ENCODE data around the gene C16orf87.
"Not testable (repeated sequence)": the region's sequence is repeated elsewhere in the genome, so short reads cannot be mapped to it uniquely, and the experiment has no call there.

C16orf87 gene

GRCh38 chr16:46797501-46797900, 33.5 kb downstream of the C16orf87 start:
- DNase-seq = no peak

DNA sequence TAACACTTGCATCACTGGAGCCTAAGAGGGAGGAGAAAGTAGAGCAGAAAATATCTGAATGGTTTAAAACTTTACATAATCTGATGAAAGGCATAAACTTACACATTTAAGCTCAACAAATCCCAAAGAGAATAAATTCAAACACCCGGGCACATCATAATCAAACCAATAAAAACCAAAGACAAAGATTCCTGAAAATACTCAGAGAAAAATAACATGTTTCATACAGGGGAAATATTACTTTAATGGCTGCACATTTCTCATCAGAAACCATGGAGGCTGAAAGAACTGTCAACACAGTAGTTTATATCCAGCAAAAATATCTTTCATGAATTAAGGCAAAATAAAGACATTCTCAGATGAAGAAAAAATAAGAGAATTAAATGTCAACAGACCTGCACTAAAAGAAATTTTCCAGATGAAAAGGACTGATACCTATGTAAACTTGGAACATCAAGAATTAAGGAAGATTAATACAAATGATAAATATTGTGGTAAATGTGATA, 34.2 kb downstream of the C16orf87 start:
- DNase-seq = no peak

- DNase-seq = no peak
These were observed 37.1 kb downstream of the C16orf87 start for GRCh38 chr16:46793841-46794240.

DNA sequence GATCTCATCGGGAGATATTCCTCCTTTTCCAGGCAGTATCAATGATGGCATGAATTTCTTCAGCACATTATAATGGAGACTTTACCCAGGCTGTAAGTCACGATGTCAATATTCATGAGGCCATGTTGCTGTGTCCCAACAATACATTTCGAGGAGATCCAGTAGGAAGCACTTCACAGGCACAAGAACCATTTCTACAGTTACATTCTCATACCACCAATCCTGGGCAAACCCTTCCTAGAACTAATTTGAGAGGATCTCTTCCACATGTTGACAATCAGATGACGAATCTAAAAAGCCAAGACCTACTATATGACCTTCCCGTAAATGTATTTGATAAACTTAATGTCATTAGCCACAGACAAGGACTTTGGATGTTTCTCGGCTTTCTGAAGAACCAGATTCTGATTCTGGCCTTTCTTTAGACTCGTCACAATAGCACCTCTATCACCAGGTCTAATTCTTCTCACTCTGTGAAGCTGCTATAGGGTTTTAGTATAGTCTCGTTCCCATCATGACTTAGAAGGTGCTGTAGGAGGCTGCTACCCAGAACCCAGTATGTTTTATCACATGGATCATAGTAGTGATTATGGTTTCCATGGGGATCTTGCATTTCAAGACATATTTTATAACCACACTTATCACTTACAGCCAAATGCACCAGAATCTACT, 40.2 kb downstream of the C16orf87 start:
- DNase-seq = no peak

DNA sequence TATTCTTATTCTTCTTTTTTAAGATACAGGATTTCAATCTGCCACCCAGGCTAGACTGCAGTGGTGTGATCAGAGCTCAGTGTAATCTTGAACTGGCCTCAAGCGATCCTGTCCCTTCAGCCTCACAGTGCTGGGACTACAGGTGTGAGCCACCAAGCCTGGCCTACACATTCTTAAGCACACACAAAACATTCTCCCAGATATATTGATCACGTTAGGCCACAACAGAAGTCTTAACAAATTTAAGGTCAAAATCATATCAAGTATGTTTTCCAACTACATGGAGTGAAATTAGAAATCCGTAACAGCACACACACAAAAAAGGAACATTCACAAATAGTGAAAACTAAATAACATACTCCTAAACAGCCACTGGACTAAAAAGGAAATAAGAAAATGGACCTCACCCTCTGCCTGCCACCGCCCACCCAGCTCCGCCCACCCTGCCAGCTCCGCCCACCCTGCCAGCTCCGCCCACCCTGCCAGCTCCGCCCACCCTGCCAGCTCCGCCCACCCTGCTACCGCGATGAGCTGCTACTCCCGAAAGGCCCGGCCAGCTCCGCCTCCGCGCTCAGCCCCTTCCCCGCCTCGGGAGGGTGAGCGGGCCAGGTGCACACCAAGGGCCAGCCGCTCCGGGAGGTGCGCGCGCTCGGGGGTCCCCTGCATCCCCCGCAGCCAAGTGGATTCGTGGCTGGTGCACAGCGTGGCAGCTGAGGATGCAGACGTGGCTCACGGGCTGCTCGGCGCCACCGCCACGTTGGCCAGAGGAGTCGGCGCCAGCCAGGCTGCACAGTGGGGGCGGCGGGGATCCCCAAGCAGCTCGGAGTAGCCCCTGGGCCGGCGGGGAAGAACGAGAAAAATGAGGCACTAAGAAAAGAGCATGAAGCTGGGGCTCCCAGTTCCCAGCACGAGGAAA, 41.2 kb downstream of the C16orf87 start:
- no peak for DNase-seq

GRCh38 chr16:46788891-46789474, 42.0 kb downstream of the C16orf87 start:
- no peak for DNase-seq

DNA sequence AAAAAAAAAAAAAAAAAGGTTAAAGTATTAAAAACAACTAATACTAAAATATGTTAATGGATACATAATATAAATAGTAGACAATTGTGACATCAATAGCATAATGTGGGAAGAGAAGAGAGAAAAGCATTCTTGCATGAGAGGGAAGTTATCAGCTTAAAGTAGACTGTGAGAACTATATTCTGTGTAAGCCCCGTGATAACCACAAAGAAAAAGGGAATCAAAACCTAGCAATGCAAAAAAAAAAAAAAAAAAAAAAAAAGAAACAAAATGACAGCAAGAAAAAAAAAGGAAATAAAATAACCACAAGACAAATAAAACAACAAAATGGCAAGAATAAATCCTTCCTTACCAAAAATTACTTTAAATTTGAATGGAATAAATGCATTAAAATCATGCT, 43.1 kb downstream of the C16orf87 start:
- DNase-seq = no peak

GRCh38 chr16:46785076-46785845, 45.7 kb downstream of the C16orf87 start:
- no peak for DNase-seq

- not testable (repeated sequence) for DNase-seq
These were observed 46.4 kb downstream of the C16orf87 start for GRCh38 chr16:46784569-46784968.

- no peak for DNase-seq
These were observed 47.2 kb downstream of the C16orf87 start for GRCh38 chr16:46783800-46784199.

DNA sequence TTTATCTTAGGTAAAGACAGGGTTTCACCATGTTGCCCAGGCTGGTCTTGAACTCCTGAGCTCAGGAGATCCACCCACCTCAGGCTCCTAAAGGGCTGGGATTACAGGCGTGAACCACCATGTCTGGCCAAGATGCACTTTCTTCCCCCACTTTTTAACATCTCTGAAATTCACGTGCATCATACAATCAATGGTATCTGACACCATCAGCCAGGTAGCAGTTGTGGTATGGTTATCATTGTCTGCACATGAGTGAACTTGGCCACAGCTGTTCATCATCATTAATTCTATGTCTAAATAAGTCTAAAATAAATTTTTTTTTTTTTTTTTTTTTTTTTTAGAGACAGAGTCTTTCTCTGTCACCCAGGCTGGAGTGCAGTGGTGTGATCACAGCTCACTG, 48.7 kb downstream of the C16orf87 start:
- no peak for DNase-seq

- DNase-seq = no peak
These were observed 53.2 kb downstream of the C16orf87 start for GRCh38 chr16:46777804-46778203.

- no peak for DNase-seq
These were observed 55.8 kb downstream of the C16orf87 start for GRCh38 chr16:46775214-46775613.

GRCh38 chr16:46774743-46775177, 56.2 kb downstream of the C16orf87 start:
- DNase-seq = no peak

- DNase-seq = no peak
These were observed 58.5 kb downstream of the C16orf87 start for GRCh38 chr16:46772463-46772862.

DNA sequence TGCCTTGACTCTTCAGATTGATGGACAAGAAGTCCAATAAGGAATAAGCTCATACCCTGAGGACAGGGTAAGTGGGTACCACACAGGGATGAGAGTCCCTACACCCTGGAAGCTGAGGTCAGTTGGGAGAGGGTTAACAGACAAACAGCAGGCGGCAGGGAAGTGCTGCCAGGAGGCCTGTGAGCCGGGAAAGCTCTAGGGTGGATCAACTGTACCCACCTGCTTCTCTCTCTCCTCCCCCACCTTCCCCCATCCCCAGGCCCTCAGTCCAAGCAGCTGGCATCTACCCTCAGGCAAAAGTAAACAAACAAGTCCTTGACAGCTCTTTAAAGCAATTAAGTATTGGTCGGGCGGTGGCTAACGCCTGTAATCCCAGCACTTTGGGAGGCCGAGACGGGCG, 62.2 kb downstream of the C16orf87 start:
- DNase-seq = no peak

DNA sequence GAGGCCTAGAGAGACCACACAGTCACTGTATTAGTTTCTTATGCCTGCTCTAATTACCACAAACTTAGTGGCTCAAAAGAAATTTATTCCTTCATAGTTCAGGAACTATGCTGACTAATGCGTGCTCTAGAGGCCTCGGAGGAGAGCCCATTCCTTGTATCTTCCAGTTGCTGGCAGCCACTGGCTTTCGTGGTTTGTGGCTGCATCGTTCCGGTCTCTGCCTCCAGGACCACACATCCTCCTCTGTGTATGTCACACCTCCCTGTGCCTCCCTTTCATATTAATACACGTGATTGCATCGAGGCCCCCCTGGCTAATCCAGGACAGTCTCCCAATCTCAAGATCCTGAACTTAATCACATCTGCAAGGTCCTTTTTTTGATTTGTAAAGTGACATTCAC, 65.9 kb downstream of the C16orf87 start:
- DNase-seq = peak; percentile 34

DNA sequence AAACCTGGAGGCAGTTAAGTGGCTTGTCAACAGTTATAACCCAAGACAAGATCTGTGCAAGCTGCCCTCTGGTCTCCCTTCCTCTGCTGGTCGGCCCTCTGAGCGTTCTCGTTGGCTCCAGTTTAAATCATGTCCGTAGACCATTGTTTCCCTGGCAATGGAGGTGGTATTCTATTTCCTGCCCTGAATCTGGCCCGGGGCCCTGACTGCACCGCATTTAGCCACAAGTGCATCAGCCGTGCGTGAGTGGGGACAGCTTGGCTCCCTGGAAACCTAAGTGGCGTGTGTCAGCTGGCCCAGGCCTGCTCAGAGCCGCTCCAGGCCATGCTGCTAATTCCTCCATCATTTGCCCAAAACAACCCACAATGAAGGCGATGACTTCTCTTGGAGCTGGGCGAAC, 67.8 kb downstream of the C16orf87 start:
- no peak for DNase-seq

- no peak for DNase-seq
These were observed 68.4 kb downstream of the C16orf87 start for GRCh38 chr16:46762583-46762982.

GRCh38 chr16:46759309-46759708, 71.7 kb downstream of the C16orf87 start:
- DNase-seq = no peak

- no peak for DNase-seq
These were observed 73.5 kb downstream of the C16orf87 start for GRCh38 chr16:46757339-46758050.

DNA sequence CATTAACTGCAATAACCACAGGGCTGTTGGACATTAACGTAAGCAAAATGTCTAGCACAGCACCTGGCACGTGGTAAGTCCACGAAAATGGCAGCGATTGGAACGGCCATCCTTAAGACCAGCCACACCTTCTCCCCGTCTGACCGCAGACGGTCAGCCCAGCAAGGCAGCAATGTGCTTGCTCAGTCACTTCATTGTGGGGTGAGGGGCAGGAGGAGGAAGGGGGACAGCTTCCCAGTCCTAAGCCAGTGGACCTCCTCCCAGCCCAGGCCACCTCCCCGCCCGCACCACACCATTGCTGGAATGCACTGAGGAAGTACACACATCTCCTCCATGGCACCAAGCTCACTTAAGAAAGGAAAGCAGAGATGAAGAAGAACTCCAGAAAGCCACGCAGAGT, 74.2 kb downstream of the C16orf87 start:
- no peak for DNase-seq
